B cell (primary cell): Measurements from ENCODE around the gene RAB41.
"Not testable (repeated sequence)": the region's sequence is repeated elsewhere in the genome, so short reads cannot be mapped to it uniquely, and the experiment has no call there.

ENCODE experiments used
- CTCF ChIP-seq: fragments of 200-600 bp; IDR thresholded peaks from one replicate; pipeline ENCODE4 v1.8.0; 2022; ENCODE audit warnings: antibody characterized with exemption, mild to moderate bottlenecking
- EZH2 ChIP-seq: IDR thresholded peaks from 2 replicates; pipeline ENCODE4 v1.6.1; 2012; ENCODE audit warnings: borderline replicate concordance, low read depth, mild to moderate bottlenecking, moderate library complexity, low read length; ENCODE audit not compliant: insufficient read depth, poor library complexity, severe bottlenecking

- TF ChIP-seq CTCF, EZH2: not testable (repeated sequence)
Measured at GRCh38 chrX:70323628-70324027, 41.7 kb downstream of the RAB41 start.
